ENCODE measurements around the gene SLC23A1. TPM values are rescaled to one million over a fixed set of nuclear protein-coding genes. Genes with fewer than 3 reads are reported as not detected.

Gene SLC23A1
- total and polyA plus RNA-seq, 2 of the 13 experiments (the other 11 are each of a cell fraction or from before 2014, with no cell fraction given) = 6.0 to 6.6 TPM

GRCh38 chr5:139393497-139394122 lies 10.5 kb upstream of the SLC23A1 start (continued):
- TF ChIP-seq, protein P1, sequence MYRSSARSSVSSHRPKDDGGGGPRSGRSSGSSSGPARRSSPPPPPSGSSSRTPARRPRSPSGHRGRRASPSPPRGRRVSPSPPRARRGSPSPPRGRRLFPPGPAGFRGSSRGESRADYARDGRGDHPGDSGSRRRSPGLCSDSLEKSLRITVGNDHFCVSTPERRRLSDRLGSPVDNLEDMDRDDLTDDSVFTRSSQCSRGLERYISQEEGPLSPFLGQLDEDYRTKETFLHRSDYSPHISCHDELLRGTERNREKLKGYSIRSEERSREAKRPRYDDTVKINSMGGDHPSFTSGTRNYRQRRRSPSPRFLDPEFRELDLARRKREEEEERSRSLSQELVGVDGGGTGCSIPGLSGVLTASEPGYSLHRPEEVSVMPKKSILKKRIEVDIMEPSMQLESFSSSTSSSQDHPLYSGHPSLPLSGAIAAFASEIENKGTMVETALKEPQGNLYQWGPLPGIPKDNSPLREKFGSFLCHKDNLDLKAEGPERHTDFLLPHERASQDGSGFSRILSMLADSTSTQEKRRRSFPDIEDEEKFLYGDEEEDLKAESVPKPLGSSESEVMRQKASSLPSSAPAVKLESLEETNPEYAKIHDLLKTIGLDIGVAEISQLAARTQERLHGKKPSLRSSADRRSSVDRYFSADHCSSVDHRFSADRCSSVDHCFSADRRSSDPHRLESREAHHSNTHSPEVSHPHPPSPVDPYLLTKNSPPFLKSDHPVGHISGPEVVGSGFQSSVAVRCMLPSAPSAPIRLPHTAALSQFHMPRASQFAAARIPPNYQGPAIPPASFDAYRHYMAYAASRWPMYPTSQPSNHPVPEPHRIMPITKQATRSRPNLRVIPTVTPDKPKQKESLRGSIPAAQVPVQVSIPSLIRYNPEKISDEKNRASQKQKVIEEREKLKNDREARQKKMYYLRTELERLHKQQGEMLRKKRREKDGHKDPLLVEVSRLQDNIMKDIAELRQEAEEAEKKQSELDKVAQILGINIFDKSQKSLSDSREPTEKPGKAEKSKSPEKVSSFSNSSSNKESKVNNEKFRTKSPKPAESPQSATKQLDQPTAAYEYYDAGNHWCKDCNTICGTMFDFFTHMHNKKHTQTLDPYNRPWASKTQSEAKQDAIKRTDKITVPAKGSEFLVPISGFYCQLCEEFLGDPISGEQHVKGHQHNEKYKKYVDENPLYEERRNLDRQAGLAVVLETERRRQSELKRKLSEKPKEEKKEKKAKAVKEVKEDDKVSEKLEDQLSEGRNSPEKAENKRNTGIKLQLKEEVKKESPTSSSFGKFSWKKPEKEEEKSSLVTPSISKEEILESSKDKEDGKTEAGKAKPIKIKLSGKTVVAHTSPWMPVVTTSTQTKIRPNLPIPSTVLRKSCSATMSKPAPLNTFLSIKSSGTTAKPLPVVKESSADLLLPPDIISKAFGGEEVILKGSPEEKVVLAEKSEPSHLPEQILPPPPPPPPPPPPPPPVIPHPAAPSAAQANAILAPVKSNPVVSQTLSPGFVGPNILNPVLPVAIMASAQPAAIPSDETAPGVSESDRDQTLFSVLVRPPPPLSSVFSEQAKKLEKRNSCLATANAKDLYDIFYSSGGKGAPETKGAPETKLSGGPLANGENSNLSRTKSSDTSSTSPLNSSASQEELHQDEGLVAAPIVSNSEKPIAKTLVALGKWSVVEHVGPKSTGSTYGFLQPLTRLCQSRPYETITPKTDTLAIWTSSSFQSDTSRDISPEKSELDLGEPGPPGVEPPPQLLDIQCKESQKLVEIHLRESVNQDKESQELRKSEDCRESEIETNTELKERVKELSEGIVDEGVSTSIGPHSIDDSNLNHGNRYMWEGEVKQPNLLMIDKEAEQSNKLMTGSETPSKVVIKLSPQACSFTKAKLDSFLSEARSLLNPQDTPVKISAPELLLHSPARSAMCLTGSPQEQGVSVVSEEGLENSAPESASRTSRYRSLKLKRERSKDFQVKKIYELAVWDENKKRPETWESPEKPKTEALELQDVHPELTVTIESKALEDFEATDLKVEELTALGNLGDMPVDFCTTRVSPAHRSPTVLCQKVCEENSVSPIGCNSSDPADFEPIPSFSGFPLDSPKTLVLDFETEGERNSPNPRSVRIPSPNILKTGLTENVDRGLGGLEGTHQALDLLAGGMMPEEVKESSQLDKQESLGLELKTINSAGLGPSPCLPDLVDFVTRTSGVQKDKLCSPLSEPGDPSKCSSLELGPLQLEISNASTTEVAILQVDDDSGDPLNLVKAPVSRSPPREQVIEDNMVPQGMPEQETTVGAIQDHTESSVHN (CRISPR knock-in tag; IDR thresholded peaks at IDR 0.05) = no peak
- no peak for TF ChIP-seq SIN3A (IDR thresholded peaks at IDR 0.05; ENCODE audit: borderline replicate concordance, low read depth, low read length)
- TF ChIP-seq FOXO1 (CRISPR knock-in tag; IDR thresholded peaks at IDR 0.05) = no peak
- TF ChIP-seq U2AF2 (IDR thresholded peaks at IDR 0.05; ENCODE audit: low read depth, low read length) = no peak
- no peak for TF ChIP-seq ATF6 (CRISPR knock-in tag; conservative IDR thresholded peaks at IDR 0.05)
- TF ChIP-seq, protein P2, sequence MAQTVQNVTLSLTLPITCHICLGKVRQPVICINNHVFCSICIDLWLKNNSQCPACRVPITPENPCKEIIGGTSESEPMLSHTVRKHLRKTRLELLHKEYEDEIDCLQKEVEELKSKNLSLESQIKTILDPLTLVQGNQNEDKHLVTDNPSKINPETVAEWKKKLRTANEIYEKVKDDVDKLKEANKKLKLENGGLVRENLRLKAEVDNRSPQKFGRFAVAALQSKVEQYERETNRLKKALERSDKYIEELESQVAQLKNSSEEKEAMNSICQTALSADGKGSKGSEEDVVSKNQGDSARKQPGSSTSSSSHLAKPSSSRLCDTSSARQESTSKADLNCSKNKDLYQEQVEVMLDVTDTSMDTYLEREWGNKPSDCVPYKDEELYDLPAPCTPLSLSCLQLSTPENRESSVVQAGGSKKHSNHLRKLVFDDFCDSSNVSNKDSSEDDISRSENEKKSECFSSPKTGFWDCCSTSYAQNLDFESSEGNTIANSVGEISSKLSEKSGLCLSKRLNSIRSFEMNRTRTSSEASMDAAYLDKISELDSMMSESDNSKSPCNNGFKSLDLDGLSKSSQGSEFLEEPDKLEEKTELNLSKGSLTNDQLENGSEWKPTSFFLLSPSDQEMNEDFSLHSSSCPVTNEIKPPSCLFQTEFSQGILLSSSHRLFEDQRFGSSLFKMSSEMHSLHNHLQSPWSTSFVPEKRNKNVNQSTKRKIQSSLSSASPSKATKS (CRISPR knock-in tag; IDR thresholded peaks at IDR 0.05) = no peak
- no peak for TF ChIP-seq ZNF335 (CRISPR knock-in tag; IDR thresholded peaks at IDR 0.05)
- TF ChIP-seq ESRRA (CRISPR knock-in tag; IDR thresholded peaks at IDR 0.05; ENCODE audit: low read depth) = no peak
- no peak for TF ChIP-seq TBP (CRISPR knock-in tag; IDR thresholded peaks at IDR 0.05)
- no peak for TF ChIP-seq KLF9 (CRISPR knock-in tag; IDR thresholded peaks at IDR 0.05; ENCODE audit: low read depth)
- TF ChIP-seq ATF5 (CRISPR knock-in tag; IDR thresholded peaks at IDR 0.05; ENCODE audit: low read depth) = no peak
- TF ChIP-seq PHF5A (CRISPR knock-in tag; IDR thresholded peaks at IDR 0.05; ENCODE audit: low read depth, unreplicated experiment) = no peak
- TF ChIP-seq, protein P3, sequence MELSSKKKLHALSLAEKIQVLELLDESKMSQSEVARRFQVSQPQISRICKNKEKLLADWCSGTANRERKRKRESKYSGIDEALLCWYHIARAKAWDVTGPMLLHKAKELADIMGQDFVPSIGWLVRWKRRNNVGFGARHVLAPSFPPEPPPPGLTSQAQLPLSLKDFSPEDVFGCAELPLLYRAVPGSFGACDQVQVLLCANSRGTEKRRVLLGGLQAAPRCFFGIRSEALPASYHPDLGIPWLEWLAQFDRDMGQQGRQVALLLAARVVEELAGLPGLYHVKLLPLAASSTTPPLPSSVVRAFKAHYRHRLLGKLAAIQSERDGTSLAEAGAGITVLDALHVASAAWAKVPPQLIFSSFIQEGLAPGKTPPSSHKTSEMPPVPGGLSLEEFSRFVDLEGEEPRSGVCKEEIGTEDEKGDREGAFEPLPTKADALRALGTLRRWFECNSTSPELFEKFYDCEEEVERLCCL (CRISPR knock-in tag; IDR thresholded peaks at IDR 0.05; ENCODE audit: borderline replicate concordance) = no peak
- TF ChIP-seq ZNF720 (CRISPR knock-in tag; IDR thresholded peaks at IDR 0.05) = no peak
- TF ChIP-seq SMYD3 (CRISPR knock-in tag; IDR thresholded peaks at IDR 0.05) = no peak

Measured in HepG2 (cell line).